ENCODE data around the gene EIF3B. TPM values are rescaled to one million over a fixed set of nuclear protein-coding genes. Genes with fewer than 3 reads are reported as not detected.
A peak's percentile ranks its signal among the peaks of the same experiment; 100 is the strongest.
"Not testable (repeated sequence)": the region's sequence is repeated elsewhere in the genome, so short reads cannot be mapped to it uniquely, and the experiment has no call there.

Gene EIF3B
- polyA plus RNA-seq, 3 donors from 2014 or later: 79.2 to 114 (median 112) TPM

DNA sequence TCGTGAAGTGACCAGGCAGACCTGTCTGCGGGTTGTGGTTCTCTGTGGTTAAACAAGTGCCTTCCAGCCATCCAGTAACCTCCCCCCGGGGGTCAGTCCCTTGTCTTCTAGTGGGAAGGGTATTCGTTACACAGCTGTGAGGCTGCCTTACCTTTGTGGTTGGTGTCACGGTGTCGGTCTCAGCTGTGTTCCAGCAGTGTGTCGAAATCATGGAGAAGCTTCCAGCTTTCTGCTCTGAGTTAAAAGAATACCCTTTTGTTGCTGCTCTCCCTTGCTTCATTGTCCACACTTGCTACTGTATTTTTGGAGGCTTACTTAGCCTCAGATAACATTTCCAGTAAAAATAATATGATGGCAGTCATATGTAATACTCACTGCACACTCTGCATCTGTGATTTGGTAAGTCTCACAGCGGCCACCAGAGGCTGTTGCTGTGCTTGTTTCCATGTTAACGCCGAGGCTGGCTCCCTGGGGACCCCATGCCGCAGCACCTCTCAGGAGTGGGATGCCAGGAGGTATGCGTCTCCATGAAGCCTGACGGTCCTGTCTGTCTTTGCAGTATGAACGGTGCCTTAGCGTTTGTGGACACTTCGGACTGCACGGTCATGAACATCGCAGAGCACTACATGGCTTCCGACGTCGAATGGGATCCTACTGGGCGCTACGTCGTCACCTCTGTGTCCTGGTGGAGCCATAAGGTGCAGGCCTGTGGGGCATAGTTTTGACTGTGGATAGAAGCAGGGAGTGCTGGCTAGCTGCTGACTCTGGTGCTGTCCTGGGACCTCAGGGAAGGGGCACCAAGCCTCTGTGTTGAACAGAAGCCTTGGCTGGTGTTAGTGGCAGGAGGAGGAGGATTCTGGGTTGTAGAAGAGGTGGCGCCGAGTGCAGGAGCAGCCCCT lies 20.5 kb downstream of the EIF3B start:
- Mint-ChIP-seq H3K9me3 (no peaks in the 10 kb centered on the region), H3K4me3 (no peak overlapping the region), H3K36me3 (peaks cover 26 to 57% (median 28%) of the 10 kb centered on the region in 3 donors), H3K27ac (peak overlapping the region in 2 of 6 donors; percentile 12 to 60), H3K4me1 (peaks cover 0 to 7% of the 10 kb centered on the region in 2 donors), H3K27me3 (ENCODE audit: low read depth in 3 of 3) (peaks cover 0 to 23% (median 7%) of the 10 kb centered on the region in 3 donors)
- DNase-seq: no peak

DNA sequence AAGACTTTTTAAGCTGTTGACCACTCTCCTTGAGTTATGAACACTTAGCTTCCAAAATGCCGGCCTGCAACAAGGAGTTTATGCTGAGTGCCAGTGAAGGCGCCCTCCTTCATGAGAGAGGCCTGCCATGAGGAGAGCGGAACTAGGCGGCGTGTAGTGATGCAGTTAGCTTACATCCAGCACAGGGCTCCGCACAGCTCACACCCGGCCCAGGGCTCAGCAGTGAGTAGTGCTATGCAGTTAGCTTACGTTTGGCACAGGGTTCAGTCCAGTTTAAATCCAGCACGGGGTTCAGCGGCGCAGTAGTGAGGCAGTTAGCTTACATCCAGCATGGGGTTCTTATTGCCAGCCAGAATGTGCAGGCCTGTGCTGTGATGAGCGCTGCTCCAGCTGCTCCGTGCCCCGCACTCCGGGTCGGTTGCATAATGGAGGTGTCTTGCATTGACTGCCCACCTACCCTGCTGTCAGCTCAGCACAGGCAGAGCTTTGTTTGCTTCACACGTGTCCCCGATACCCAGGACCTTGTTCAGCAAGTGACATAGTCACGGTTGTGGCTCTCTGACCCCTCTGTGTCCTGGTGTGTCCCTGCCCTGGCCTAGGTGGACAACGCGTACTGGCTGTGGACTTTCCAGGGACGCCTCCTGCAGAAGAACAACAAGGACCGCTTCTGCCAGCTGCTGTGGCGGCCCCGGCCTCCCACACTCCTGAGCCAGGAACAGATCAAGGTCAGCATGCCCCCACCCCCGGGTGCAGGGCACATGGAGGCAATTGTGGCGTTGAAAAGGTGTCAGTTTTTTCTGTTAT lies 21.9 kb downstream of the EIF3B start:
- H3K27ac Mint-ChIP-seq: peak overlapping the region in 1 of 6 donors; percentile 71
- H3K36me3 Mint-ChIP-seq: peaks cover 31 to 64% (median 33%) of the 10 kb centered on the region in 3 donors
- peaks cover 0 to 7% of the 10 kb centered on the region in 2 donors for H3K4me1 Mint-ChIP-seq
- no peak overlapping the region for H3K4me3 Mint-ChIP-seq
- H3K27me3 Mint-ChIP-seq (ENCODE audit: low read depth in 3 of 3): peaks cover 3 to 20% (median 8%) of the 10 kb centered on the region in 3 donors
- no peaks in the 10 kb centered on the region for H3K9me3 Mint-ChIP-seq
- DNase-seq: no peak

DNA sequence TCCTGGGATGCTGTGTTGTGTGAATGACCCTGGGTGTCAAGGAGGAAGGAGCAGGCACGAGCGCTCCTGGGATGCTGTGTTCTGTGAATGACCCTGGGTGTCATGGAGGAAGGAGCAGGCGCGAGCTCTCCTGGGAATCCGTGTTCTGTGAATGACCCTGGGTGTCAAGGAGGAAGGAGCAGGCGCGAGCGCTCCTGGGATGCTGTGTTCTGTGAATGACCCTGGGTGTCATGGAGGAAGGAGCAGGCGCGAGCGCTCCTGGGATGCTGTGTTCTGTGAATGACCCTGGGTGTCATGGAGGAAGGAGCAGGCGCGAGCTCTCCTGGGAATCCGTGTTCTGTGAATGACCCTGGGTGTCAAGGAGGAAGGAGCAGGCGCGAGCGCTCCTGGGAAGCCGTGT lies 22.9 kb downstream of the EIF3B start:
- H3K27ac Mint-ChIP-seq, DNase-seq, H3K4me1 Mint-ChIP-seq, H3K4me3 Mint-ChIP-seq, H3K9me3 Mint-ChIP-seq: not testable (repeated sequence)
- peaks cover 3 to 15% (median 9%) of the 10 kb centered on the region in 3 donors for H3K27me3 Mint-ChIP-seq (ENCODE audit: low read depth in 3 of 3)
- H3K36me3 Mint-ChIP-seq: peaks cover 24 to 60% (median 30%) of the 10 kb centered on the region in 3 donors

GRCh38 chr7:2378125-2378524 lies 23.5 kb downstream of the EIF3B start:
- Mint-ChIP-seq H3K36me3 (peaks cover 23 to 55% (median 28%) of the 10 kb centered on the region in 3 donors), H3K27ac (peak overlapping the region in 1 of 6 donors; percentile 9), H3K27me3 (ENCODE audit: low read depth in 3 of 3) (peaks cover 3 to 15% (median 11%) of the 10 kb centered on the region in 3 donors)
- not testable (repeated sequence) for H3K4me1 Mint-ChIP-seq, DNase-seq, H3K4me3 Mint-ChIP-seq, H3K9me3 Mint-ChIP-seq

DNA sequence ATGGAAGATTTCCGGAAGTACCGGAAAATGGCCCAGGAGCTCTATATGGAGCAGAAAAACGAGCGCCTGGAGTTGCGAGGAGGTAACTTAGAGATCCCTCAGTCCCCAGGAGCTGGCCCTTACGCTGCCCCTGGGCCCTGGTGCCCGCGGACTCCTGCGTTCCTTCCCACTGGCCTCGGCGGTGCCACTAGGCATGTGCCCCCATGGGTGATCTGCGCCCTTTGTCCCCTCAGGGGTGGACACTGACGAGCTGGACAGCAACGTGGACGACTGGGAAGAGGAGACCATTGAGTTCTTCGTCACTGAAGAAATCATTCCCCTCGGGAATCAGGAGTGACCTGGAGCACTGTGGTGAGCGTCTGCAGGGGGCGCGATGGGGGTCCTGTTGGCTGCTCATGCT lies 24.5 kb downstream of the EIF3B start:
- H3K9me3 Mint-ChIP-seq: no peaks in the 10 kb centered on the region
- peaks cover 23 to 52% (median 28%) of the 10 kb centered on the region in 3 donors for H3K36me3 Mint-ChIP-seq
- H3K27ac Mint-ChIP-seq: peak overlapping the region in 2 of 6 donors; percentile 46 to 65
- DNase-seq: no peak
- H3K4me1 Mint-ChIP-seq: peaks cover 0 to 7% of the 10 kb centered on the region in 2 donors
- H3K27me3 Mint-ChIP-seq (ENCODE audit: low read depth in 3 of 3): peaks cover 3 to 18% (median 11%) of the 10 kb centered on the region in 3 donors
- H3K4me3 Mint-ChIP-seq: no peak overlapping the region

DNA sequence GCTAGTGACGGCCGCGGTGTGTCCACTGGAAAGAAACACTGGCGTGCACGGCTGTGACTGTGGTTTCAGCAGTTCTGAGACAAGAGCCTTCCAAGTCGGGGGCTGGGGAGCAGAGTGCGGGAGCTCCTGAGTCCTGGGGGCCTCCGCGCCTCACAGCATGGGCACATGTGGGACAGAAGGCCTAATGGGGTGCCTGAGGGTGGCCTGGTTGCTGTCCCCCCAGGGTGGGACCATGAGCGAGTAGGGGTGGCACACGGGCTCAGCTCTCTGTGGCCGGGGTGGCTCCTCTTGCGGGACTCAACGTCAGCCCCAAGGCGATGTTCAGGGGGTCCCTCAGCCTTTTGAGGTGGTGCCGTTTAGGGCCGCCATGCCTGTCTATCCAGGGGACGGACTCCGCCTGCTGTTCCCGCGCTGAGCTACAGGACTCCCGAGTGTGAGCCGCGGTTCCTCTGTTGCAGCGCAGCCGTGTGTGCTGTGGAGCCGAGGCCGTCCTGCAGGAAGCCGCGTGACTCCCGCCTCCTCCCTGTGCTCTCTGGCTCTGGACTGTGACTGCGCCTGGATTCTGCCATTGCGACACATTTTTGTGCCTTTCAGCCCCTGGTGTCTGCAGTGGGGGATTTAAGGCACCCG lies 25.3 kb downstream of the EIF3B start:
- peaks cover 0 to 7% of the 10 kb centered on the region in 2 donors for H3K4me1 Mint-ChIP-seq
- H3K9me3 Mint-ChIP-seq: no peaks in the 10 kb centered on the region
- H3K27ac Mint-ChIP-seq: peak overlapping the region in 1 of 6 donors; percentile 46
- H3K27me3 Mint-ChIP-seq (ENCODE audit: low read depth in 3 of 3): peaks cover 3 to 18% (median 11%) of the 10 kb centered on the region in 3 donors
- H3K36me3 Mint-ChIP-seq: peaks cover 24 to 46% (median 28%) of the 10 kb centered on the region in 3 donors
- no peak overlapping the region for H3K4me3 Mint-ChIP-seq
- no peak for DNase-seq

DNA sequence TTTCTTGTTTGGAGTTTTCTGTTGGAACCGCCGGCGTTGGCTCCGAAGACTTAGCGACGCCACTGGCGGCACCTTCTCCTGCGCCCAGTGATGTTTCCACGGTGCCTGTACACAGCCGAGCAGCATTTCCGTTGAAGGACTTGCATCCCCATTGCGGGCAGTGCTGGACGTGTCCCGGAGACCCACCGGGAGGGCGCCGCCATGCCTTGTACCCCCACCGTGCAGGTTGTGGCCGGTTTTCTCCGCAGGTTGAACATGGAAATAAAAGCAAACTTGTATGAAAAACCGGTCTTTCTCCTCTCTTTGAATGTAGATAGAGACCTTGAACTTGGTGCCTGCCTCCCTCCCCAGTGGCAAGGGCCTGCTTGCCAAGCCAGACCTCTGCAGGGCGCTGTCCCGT lies 25.8 kb downstream of the EIF3B start:
- H3K27me3 Mint-ChIP-seq (ENCODE audit: low read depth in 3 of 3): peaks cover 3 to 18% (median 11%) of the 10 kb centered on the region in 3 donors

GRCh38 chr7:2381227-2381626 lies 26.6 kb downstream of the EIF3B start:
- H3K27me3 Mint-ChIP-seq (ENCODE audit: low read depth in 3 of 3): peaks cover 3 to 15% (median 14%) of the 10 kb centered on the region in 3 donors
- no peaks in the 10 kb centered on the region for H3K9me3 Mint-ChIP-seq
- peaks cover 0 to 7% of the 10 kb centered on the region in 2 donors for H3K4me1 Mint-ChIP-seq
- no peak overlapping the region for H3K4me3 Mint-ChIP-seq
- peak overlapping the region in 1 of 6 donors; percentile 40 for H3K27ac Mint-ChIP-seq
- H3K36me3 Mint-ChIP-seq: peaks cover 17 to 34% (median 26%) of the 10 kb centered on the region in 3 donors
- DNase-seq: no peak

More for the DNA sequence above, 25.8 kb downstream of the EIF3B start:
- Mint-ChIP-seq H3K36me3 (peaks cover 23 to 41% (median 26%) of the 10 kb centered on the region in 3 donors), H3K4me1 (peaks cover 0 to 7% of the 10 kb centered on the region in 2 donors), H3K9me3 (no peaks in the 10 kb centered on the region), H3K27ac (no peak overlapping the region), H3K4me3 (no peak overlapping the region)
- DNase-seq: no peak

DNA sequence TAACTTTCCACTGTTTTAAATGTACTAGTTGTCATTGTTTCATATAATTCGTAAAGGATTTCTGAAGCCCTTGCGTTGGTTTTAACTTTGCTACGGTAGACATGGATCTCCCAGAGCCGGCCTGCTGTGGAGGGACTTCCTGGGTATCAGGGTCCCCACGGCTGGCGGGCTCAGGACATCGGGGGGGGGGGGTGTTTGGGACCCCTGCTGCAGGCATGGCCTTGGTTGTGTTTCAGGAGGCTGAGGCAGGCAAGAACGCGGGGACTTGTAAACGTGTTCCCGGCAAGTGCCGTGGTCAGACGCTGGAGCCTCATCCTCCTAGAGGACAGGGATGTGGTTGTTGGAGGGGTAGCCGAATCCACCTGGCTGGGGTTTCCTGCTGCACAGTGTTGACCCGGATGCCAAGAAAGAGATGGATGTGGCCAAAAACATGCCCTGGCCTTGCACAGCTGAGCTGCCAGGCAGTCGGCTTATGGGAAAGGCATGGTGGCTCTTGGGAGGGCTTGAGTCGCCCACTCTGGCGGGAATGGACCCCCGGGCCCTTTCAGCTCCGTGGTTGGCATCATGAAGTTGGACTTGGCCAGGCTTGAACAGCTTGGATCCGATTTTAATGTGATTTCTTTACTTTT lies 27.4 kb downstream of the EIF3B start:
- Mint-ChIP-seq H3K27me3 (ENCODE audit: low read depth in 3 of 3) (peaks cover 3 to 15% (median 14%) of the 10 kb centered on the region in 3 donors), H3K27ac (peak overlapping the region in 1 of 6 donors; percentile 21), H3K4me1 (peaks cover 0 to 5% of the 10 kb centered on the region in 2 donors), H3K9me3 (no peaks in the 10 kb centered on the region), H3K4me3 (no peak overlapping the region), H3K36me3 (peaks cover 15 to 28% (median 25%) of the 10 kb centered on the region in 3 donors)
- DNase-seq: no peak

- DNase-seq: no peak
- Mint-ChIP-seq H3K9me3 (no peaks in the 10 kb centered on the region), H3K27ac (no peak overlapping the region), H3K4me1 (no peaks in the 10 kb centered on the region), H3K4me3 (no peak overlapping the region), H3K27me3 (ENCODE audit: low read depth in 3 of 3) (peaks cover 3 to 11% (median 10%) of the 10 kb centered on the region in 3 donors), H3K36me3 (peaks cover 7 to 25% (median 16%) of the 10 kb centered on the region in 3 donors)
Observed at GRCh38 chr7:2383543-2384274, 29.1 kb downstream of the EIF3B start.

- Mint-ChIP-seq H3K4me1 (no peaks in the 10 kb centered on the region), H3K27ac (peak overlapping the region in 3 of 6 donors; percentile 12 to 56 (median 50)), H3K27me3 (ENCODE audit: low read depth in 3 of 3) (peaks cover 3 to 9% (median 5%) of the 10 kb centered on the region in 3 donors), H3K36me3 (peaks cover 7 to 21% (median 10%) of the 10 kb centered on the region in 3 donors), H3K9me3 (no peaks in the 10 kb centered on the region), H3K4me3 (no peak overlapping the region)
- DNase-seq: no peak
Observed at GRCh38 chr7:2384354-2385243, 30.0 kb downstream of the EIF3B start.

- H3K4me1 Mint-ChIP-seq; H3K36me3 Mint-ChIP-seq; H3K4me3 Mint-ChIP-seq; DNase-seq; H3K27me3 Mint-ChIP-seq (ENCODE audit: low read depth in 3 of 3); H3K9me3 Mint-ChIP-seq: not testable (repeated sequence)
- H3K27ac Mint-ChIP-seq: peak overlapping the region in 1 of 6 donors; percentile 31
Observed at GRCh38 chr7:2386122-2386521, 31.5 kb downstream of the EIF3B start.

Measured in immature natural killer cell (primary cell).